Measurements from ENCODE around the gene GTF2H4.
"Not testable (repeated sequence)": the region's sequence is repeated elsewhere in the genome, so short reads cannot be mapped to it uniquely, and the experiment has no call there.

The GTF2H4 gene

GRCh38 chr6:30895343-30895742 is 12.7 kb upstream of the GTF2H4 start:
- FAIRE-seq, result no peak

GRCh38 chr6:30896541-30896940 is 11.5 kb upstream of the GTF2H4 start:
- no peak for FAIRE-seq

- FAIRE-seq, result no peak
These were observed 10.1 kb upstream of the GTF2H4 start for GRCh38 chr6:30897882-30898281.

- no peak for FAIRE-seq
These were observed 9.2 kb upstream of the GTF2H4 start for GRCh38 chr6:30898750-30899360.

GRCh38 chr6:30900863-30901417 is 7.1 kb upstream of the GTF2H4 start:
- no peak for FAIRE-seq

- FAIRE-seq, result no peak
These were observed 6.6 kb upstream of the GTF2H4 start for GRCh38 chr6:30901436-30901835.

GRCh38 chr6:30902196-30902595 is 5.8 kb upstream of the GTF2H4 start:
- not testable (repeated sequence) for FAIRE-seq

GRCh38 chr6:30902709-30903108 is 5.3 kb upstream of the GTF2H4 start:
- no peak for FAIRE-seq

GRCh38 chr6:30903236-30903635 is 4.8 kb upstream of the GTF2H4 start:
- FAIRE-seq, result no peak

- FAIRE-seq, result not testable (repeated sequence)
These were observed 683 bp upstream of the GTF2H4 start for GRCh38 chr6:30907290-30907757.

- FAIRE-seq, result no peak
These were observed 693 bp downstream of the GTF2H4 start for GRCh38 chr6:30908700-30909099.

- FAIRE-seq, result not testable (repeated sequence)
These were observed 2.5 kb downstream of the GTF2H4 start for GRCh38 chr6:30910473-30910872.

- FAIRE-seq, result no peak
These were observed 4.9 kb downstream of the GTF2H4 start for GRCh38 chr6:30912746-30913520.

- FAIRE-seq, result no peak
These were observed 5.7 kb downstream of the GTF2H4 start for GRCh38 chr6:30913721-30914075.

- FAIRE-seq, result no peak
These were observed 6.3 kb downstream of the GTF2H4 start, which contains the start of gene VARS2 for GRCh38 chr6:30914076-30914853. Gene VARS2, plus strand, starts transcription at chr6:30914238. Its CDS starts 599 bp downstream, at chr6:30914837.

- no peak for FAIRE-seq
These were observed 7.0 kb downstream of the GTF2H4 start for GRCh38 chr6:30914854-30915590.

GRCh38 chr6:30915591-30915946 is 7.6 kb downstream of the GTF2H4 start:
- FAIRE-seq, result no peak

- no peak for FAIRE-seq
These were observed 9.0 kb downstream of the GTF2H4 start for GRCh38 chr6:30917041-30917440.

GRCh38 chr6:30917487-30917886 is 9.5 kb downstream of the GTF2H4 start:
- FAIRE-seq, result no peak

GRCh38 chr6:30918670-30919069 is 10.7 kb downstream of the GTF2H4 start:
- no peak for FAIRE-seq

- no peak for FAIRE-seq
These were observed 14.4 kb downstream of the GTF2H4 start for GRCh38 chr6:30922447-30922852.

- FAIRE-seq, result not testable (repeated sequence)
These were observed 16.1 kb downstream of the GTF2H4 start for GRCh38 chr6:30924040-30924627.

Measured in colon (tissue), 2 donors.